IMR-90 (cell line): ENCODE data around the gene TRIM73. TPM values are rescaled to one million over a fixed set of nuclear protein-coding genes. Genes with fewer than 3 reads are reported as not detected.
A peak's percentile ranks its signal among the peaks of the same experiment; 100 is the strongest.
"Not testable (repeated sequence)": the region's sequence is repeated elsewhere in the genome, so short reads cannot be mapped to it uniquely, and the experiment has no call there.

Experiments used
- ATAC-seq: fragments of 200-7000 bp; cut with Tn5 transposase; 2 replicates; pipeline ENCODE4 v1.9.1; 2020; ENCODE audit warnings: low read depth, mild to moderate bottlenecking, moderate library complexity
- BruUV-seq: library from RNA; stranded (reverse); fragments of 400-500 nt; replicated peaks from 2 replicates; lab custom pipeline; 2021; lab: Mats Ljungman, UMichigan
- CTCF ChIA-PET: fragments of 300-600 bp; formaldehyde crosslinking; extraction: SDS; loops from one replicate; lab custom pipeline; 2021; ENCODE audit warnings: antibody characterized with exemption; lab: Yijun Ruan, JAX
- POLR2A ChIA-PET: fragments of 300-600 bp; sonication (Branson Sonifier 250); formaldehyde crosslinking; loops from one replicate; lab custom pipeline; 2022; ENCODE audit warnings: antibody characterized with exemption; ENCODE audit not compliant: unreplicated experiment; lab: Charles Lee
- DNase-seq: peaks from one replicate; pipeline ENCODE4 v3.0.0; 2013
- H2AFZ ChIP-seq: replicated peaks from 2 replicates; pipeline ENCODE3; 2013; ENCODE audit warnings: low read length, mild to moderate bottlenecking; ENCODE audit not compliant: poor library complexity
- H2AK5ac ChIP-seq: 2 replicates; pipeline ENCODE4 v1.6.1; 2013; ENCODE audit warnings: low read depth, low read length, inconsistent platforms
- H2AK9ac ChIP-seq: replicated peaks from 2 replicates; pipeline ENCODE3; 2013; ENCODE audit warnings: mild to moderate bottlenecking, low read depth, low read length, moderate library complexity; ENCODE audit not compliant: poor library complexity
- H2BK120ac ChIP-seq: 2 replicates; pipeline ENCODE4 v1.6.1; 2013; ENCODE audit warnings: low read depth, low read length, inconsistent platforms
- H2BK15ac ChIP-seq: 3 replicates; pipeline ENCODE4 v1.6.1; 2013; ENCODE audit warnings: low read depth, low read length, inconsistent platforms
- H2BK20ac ChIP-seq: 2 replicates; pipeline ENCODE4 v1.6.1; 2013; ENCODE audit warnings: low read depth, mild to moderate bottlenecking, inconsistent platforms, low read length, moderate library complexity
- H2BK5ac ChIP-seq: 2 replicates; pipeline ENCODE4 v1.6.1; 2013; ENCODE audit warnings: mild to moderate bottlenecking, low read depth, low read length, inconsistent platforms; ENCODE audit not compliant: poor library complexity, severe bottlenecking
- H3K14ac ChIP-seq: replicated peaks from 2 replicates; pipeline ENCODE4 v1.6.1; 2013; ENCODE audit warnings: low read depth, low read length, inconsistent platforms
- H3K18ac ChIP-seq: 2 replicates; pipeline ENCODE4 v1.6.1; 2013; ENCODE audit warnings: low read depth, low read length, control low read depth
- H3K23ac ChIP-seq: 2 replicates; pipeline ENCODE4 v1.6.1; 2013; ENCODE audit warnings: low read depth, low read length, inconsistent platforms
- H3K27ac ChIP-seq: 2 replicates; pipeline ENCODE4 v1.5.1; 2013; ENCODE audit warnings: mild to moderate bottlenecking, control low read depth, low read length; ENCODE audit not compliant: insufficient read depth
- H3K27me3 ChIP-seq: 2 replicates; pipeline ENCODE4 v1.6.1; 2013; ENCODE audit warnings: low read length; ENCODE audit not compliant: control insufficient read depth, insufficient read depth
- H3K36me3 ChIP-seq: 2 replicates; pipeline ENCODE4 v1.6.1; 2013; ENCODE audit warnings: low read length, mixed read lengths; ENCODE audit not compliant: control insufficient read depth, insufficient read depth
- H3K4ac ChIP-seq: 2 replicates; pipeline ENCODE4 v1.6.1; 2013; ENCODE audit warnings: low read depth, low read length, inconsistent platforms
- H3K4me1 ChIP-seq: 2 replicates; pipeline ENCODE4 v1.6.1; 2013; ENCODE audit warnings: low read length, mixed read lengths; ENCODE audit not compliant: control insufficient read depth, insufficient read depth
- H3K4me2 ChIP-seq: 2 replicates; pipeline ENCODE4 v1.6.1; 2013; ENCODE audit warnings: low read depth, mild to moderate bottlenecking, control low read depth, low read length, moderate library complexity
- H3K4me3 ChIP-seq: 2 replicates; pipeline ENCODE4 v1.5.1; 2013; ENCODE audit warnings: low read depth, mild to moderate bottlenecking, control low read depth, low read length, moderate library complexity; ENCODE audit not compliant: insufficient read depth
- H3K56ac ChIP-seq: 2 replicates; pipeline ENCODE4 v1.6.1; 2013; ENCODE audit warnings: low read length, inconsistent platforms; ENCODE audit not compliant: insufficient read depth; ENCODE audit errors: extremely low read depth
- H3K79me1 ChIP-seq, 2 experiments: 2 replicates each; pipeline ENCODE4 v1.6.1; 2013; ENCODE audit warnings: low read length in 2 of 2, inconsistent platforms in 1 of 2, low read depth in 1 of 2
- H3K9ac ChIP-seq: 2 replicates; pipeline ENCODE4 v1.6.1; 2013; ENCODE audit warnings: low read depth, low read length, control low read depth
- H3K9me1 ChIP-seq: 2 replicates; pipeline ENCODE4 v1.6.1; 2013; ENCODE audit warnings: low read length, inconsistent platforms; ENCODE audit not compliant: insufficient read depth
- H3K9me3 ChIP-seq: 2 replicates; pipeline ENCODE4 v1.6.1; 2013; ENCODE audit warnings: low read length; ENCODE audit not compliant: control insufficient read depth, insufficient read depth
- H4K20me1 ChIP-seq: 2 replicates; pipeline ENCODE4 v1.6.1; 2013; ENCODE audit warnings: low read length, inconsistent platforms; ENCODE audit not compliant: insufficient read depth
- H4K5ac ChIP-seq: 2 replicates; pipeline ENCODE4 v1.6.1; 2013; ENCODE audit warnings: mild to moderate bottlenecking, low read depth, low read length, control low read depth
- H4K8ac ChIP-seq, 2 experiments: 2 replicates each; pipeline ENCODE4 v1.6.1; 2013; ENCODE audit warnings: low read depth in 2 of 2, low read length in 2 of 2, control low read depth in 1 of 2, inconsistent platforms in 1 of 2
- H4K91ac ChIP-seq: 2 replicates; pipeline ENCODE4 v1.6.1; 2013; ENCODE audit warnings: low read depth, low read length, inconsistent platforms; ENCODE audit not compliant: insufficient read depth
- WGBS, 2 experiments: methylation state at CpG; one replicate each; pipeline versions ENCODE4 v1.1.5 to v1.1.7; 2013; ENCODE audit warnings: missing lambda C conversion rate in 2 of 2; ENCODE audit not compliant: insufficient read length in 1 of 2; ENCODE audit errors: extremely low coverage in 2 of 2; 5-methylcytosine and 5-hydroxymethylcytosine counted together
- dilution Hi-C: fragments of 300-500 bp; cut with HindIII; formaldehyde crosslinking; loops from one replicate; pipeline ENCODE4 v1.14.3; 2018; ENCODE audit warnings: low sequenced_read_pairs; ENCODE audit not compliant: unreplicated experiment
- in situ Hi-C: fragments of 300-500 bp; cut with MboI; formaldehyde crosslinking; loops from 3 replicates; pipeline ENCODE4 v1.14.3; 2019; ENCODE audit warnings: low sequenced_read_pairs, inconsistent platforms, mixed read lengths
- intact Hi-C: fragments of 100-400 bp; cut with micrococcal nuclease; formaldehyde crosslinking; loops from 2 replicates; pipeline ENCODE4 v1.10.0; 2022
- polyA plus RNA-seq, 3 experiments: library from polyadenylated mRNA; depleted of rRNA; stranded (reverse); fragments of >200 nt; gene quantifications; 2 replicates each; pipeline ENCODE4 v1.2.3, GENCODE V29; 2012; ENCODE audit warnings: low replicate concordance in 1 of 3
- total RNA-seq: library from RNA; depleted of rRNA; stranded (reverse); fragments of >200 nt; gene quantifications from 2 replicates; pipeline ENCODE4 v1.2.3, GENCODE V29; 2012

TRIM73 gene
- total and polyA plus RNA-seq, 2 of the 4 experiments (the other 2 are of a cell fraction), result 0.18 to 0.84 TPM

DNA sequence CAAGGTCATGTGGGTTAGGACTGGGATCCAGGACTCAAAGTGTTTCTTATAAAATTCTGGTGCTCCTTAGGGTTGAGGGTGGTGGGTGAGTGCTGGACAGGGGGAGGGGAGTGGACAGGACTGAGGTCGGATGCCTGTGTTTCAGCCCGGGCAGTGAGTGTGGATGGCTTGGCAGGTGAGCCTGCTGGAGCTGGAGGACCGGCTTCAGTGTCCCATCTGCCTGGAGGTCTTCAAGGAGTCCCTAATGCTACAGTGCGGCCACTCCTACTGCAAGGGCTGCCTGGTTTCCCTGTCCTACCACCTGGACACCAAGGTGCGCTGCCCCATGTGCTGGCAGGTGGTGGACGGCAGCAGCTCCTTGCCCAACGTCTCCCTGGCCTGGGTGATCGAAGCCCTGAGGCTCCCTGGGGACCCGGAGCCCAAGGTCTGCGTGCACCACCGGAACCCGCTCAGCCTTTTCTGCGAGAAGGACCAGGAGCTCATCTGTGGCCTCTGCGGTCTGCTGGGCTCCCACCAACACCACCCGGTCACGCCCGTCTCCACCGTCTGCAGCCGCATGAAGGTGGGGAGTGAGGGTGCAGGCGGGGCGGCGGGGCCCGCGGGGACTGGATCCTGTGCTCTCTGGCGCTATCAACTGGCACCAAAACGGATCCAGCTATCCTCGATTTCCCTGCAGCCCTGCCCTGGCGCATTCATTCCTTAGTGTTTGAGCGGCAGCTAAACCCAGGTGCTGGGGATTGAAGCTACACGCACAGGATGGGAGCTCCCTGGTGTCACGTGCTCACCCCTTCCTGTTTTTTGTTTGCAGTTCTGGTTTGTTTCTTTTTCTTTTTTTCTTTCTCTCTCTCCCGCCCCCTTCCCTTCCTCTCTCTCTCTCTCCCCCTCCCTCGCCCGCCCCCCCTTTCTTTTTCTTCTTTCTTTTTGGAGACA is 3.6 kb downstream of the TRIM73 start:
- H2BK20ac ChIP-seq, H3K36me3 ChIP-seq, H3K27ac ChIP-seq, in situ Hi-C loops, H3K79me1 ChIP-seq, H3K9me3 ChIP-seq, H2AK5ac ChIP-seq, H3K4ac ChIP-seq, H2AK9ac ChIP-seq, H3K14ac ChIP-seq, H4K91ac ChIP-seq, H4K20me1 ChIP-seq, H3K27me3 ChIP-seq, H3K9ac ChIP-seq, H3K56ac ChIP-seq, dilution Hi-C loops, CTCF ChIA-PET, H3K4me3 ChIP-seq, H4K5ac ChIP-seq, H3K9me1 ChIP-seq, H2AFZ ChIP-seq, BruUV-seq, H4K8ac ChIP-seq, H3K18ac ChIP-seq, POLR2A ChIA-PET, H2BK5ac ChIP-seq, H3K4me1 ChIP-seq, H3K4me2 ChIP-seq, H2BK120ac ChIP-seq, DNase-seq, intact Hi-C loops, H3K23ac ChIP-seq, H2BK15ac ChIP-seq: not testable (repeated sequence)
- no CpG with 5 or more reads among the region's 34 CpGs for WGBS, 2 experiments
- ATAC-seq, result peak; percentile 48

DNA sequence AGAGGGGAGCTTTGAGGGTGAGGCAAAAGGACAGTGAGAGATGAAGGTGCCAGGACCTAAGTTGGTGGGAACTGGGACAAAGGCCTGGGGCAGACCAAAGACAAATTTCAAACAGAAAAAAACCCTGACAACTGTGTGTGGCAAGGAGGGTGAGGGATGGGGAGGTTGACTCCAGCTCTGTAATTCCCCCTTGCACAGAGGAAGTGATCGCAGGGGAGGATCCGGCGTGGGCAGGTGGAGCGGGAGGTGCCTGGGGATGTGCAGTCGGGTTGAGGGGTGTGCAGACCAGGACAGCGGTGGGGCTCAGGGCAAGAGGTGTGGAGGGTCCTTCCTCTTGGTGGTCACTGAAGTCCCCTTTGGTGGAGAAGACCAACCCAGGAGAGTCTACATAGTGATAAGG is 5.1 kb downstream of the TRIM73 start:
- H3K14ac ChIP-seq, H3K79me1 ChIP-seq, H3K4me2 ChIP-seq, H2BK5ac ChIP-seq, DNase-seq, CTCF ChIA-PET, ATAC-seq, H3K4me3 ChIP-seq, H4K91ac ChIP-seq, H4K8ac ChIP-seq, H2AK9ac ChIP-seq, dilution Hi-C loops, H3K4ac ChIP-seq, H3K56ac ChIP-seq, H3K27me3 ChIP-seq, intact Hi-C loops, H2BK120ac ChIP-seq, H3K27ac ChIP-seq, H3K9ac ChIP-seq, H3K36me3 ChIP-seq, H2BK15ac ChIP-seq, H3K18ac ChIP-seq, H2BK20ac ChIP-seq, BruUV-seq, H2AFZ ChIP-seq, H3K4me1 ChIP-seq, H3K9me3 ChIP-seq, in situ Hi-C loops, H3K23ac ChIP-seq, POLR2A ChIA-PET, H4K20me1 ChIP-seq, H3K9me1 ChIP-seq, H4K5ac ChIP-seq, H2AK5ac ChIP-seq: not testable (repeated sequence)
- no CpG with 5 or more reads among the region's 6 CpGs for WGBS, 2 experiments
